KMS-11 (cell line): ENCODE data around the gene PYM1.

Source experiments
- H2AFZ ChIP-seq: fragments of 200-600 bp; sonication (generic); 2 replicates; pipeline ENCODE4 v1.6.1; 2016; ENCODE audit warnings: antibody characterized with exemption, mixed run types, low read depth
- H3K27ac ChIP-seq: fragments of 200-600 bp; sonication (generic); 2 replicates; pipeline ENCODE4 v1.6.1; 2016; ENCODE audit warnings: mild to moderate bottlenecking, mixed run types
- H3K27me3 ChIP-seq: fragments of 200-600 bp; sonication (generic); 2 replicates; pipeline ENCODE4 v1.6.1; 2017; ENCODE audit warnings: mild to moderate bottlenecking, low read depth, mixed run types, moderate library complexity; ENCODE audit not compliant: insufficient read depth
- H3K36me3 ChIP-seq: fragments of 200-600 bp; sonication (generic); 2 replicates; pipeline ENCODE4 v1.6.1; 2017; ENCODE audit warnings: mild to moderate bottlenecking, mixed run types; ENCODE audit not compliant: insufficient read depth
- H3K4me1 ChIP-seq: fragments of 200-600 bp; sonication (generic); 2 replicates; pipeline ENCODE4 v1.6.1; 2016; ENCODE audit warnings: mild to moderate bottlenecking, low read depth, mixed run types; ENCODE audit not compliant: poor library complexity, severe bottlenecking
- H3K4me2 ChIP-seq: fragments of 200-600 bp; sonication (generic); 2 replicates; pipeline ENCODE4 v1.7.0; 2016; ENCODE audit warnings: mild to moderate bottlenecking, mixed run types
- H3K4me3 ChIP-seq: fragments of 200-600 bp; sonication (generic); IDR thresholded peaks from 2 replicates; pipeline ENCODE4 v1.6.1; 2017; ENCODE audit warnings: low read depth, low read length, mixed read lengths; ENCODE audit not compliant: insufficient read depth
- H3K79me2 ChIP-seq: fragments of 200-600 bp; sonication (generic); 2 replicates; pipeline ENCODE4 v1.6.1; 2016; ENCODE audit warnings: low read depth, mixed run types; ENCODE audit not compliant: insufficient read depth
- H3K9ac ChIP-seq: fragments of 200-600 bp; sonication (generic); 2 replicates; pipeline ENCODE4 v1.6.1; 2016; ENCODE audit warnings: mild to moderate bottlenecking, mixed run types
- H4K20me1 ChIP-seq: fragments of 200-600 bp; sonication (generic); 2 replicates; pipeline ENCODE4 v1.6.1; 2016; ENCODE audit warnings: mild to moderate bottlenecking, mixed run types; ENCODE audit not compliant: insufficient read depth
- CTCF ChIP-seq: fragments of 200-600 bp; sonication (generic); conservative IDR thresholded peaks from 2 replicates; pipeline ENCODE4 v1.6.1; 2017; ENCODE audit warnings: low read depth, mild to moderate bottlenecking, antibody characterized with exemption, low read length, moderate library complexity, mixed read lengths

Gene PYM1

GRCh38 chr12:55852740-55853139 lies 75.0 kb downstream of the PYM1 start:
- no peak for TF ChIP-seq CTCF

More at GRCh38 chr12:55852740-55853139, 75.0 kb downstream of the PYM1 start:
- no peaks in the 10 kb centered on the region for H3K36me3 ChIP-seq
- no peak overlapping the region for H3K4me3 ChIP-seq
- H3K4me1 ChIP-seq: no peaks in the 10 kb centered on the region
- H4K20me1 ChIP-seq: no peaks in the 10 kb centered on the region
- H3K27me3 ChIP-seq: no peaks in the 10 kb centered on the region; the same call in 1 of the 2 replicates
- no peaks in the 10 kb centered on the region for H3K79me2 ChIP-seq
- H3K27ac ChIP-seq: no peak overlapping the region
- no peak overlapping the region for H3K4me2 ChIP-seq
- H3K9ac ChIP-seq: no peak overlapping the region
- no peak overlapping the region for H2AFZ ChIP-seq
